GM21717 (cell line): ENCODE results near the gene B9D1.

Experiments
- ATAC-seq: cut with Tn5 transposase; IDR thresholded peaks from one replicate; pipeline ENCODE4 v1.9.1; 2021; ENCODE audit warnings: mild to moderate bottlenecking, moderate library complexity; ENCODE audit not compliant: unreplicated experiment

The B9D1 gene

DNA sequence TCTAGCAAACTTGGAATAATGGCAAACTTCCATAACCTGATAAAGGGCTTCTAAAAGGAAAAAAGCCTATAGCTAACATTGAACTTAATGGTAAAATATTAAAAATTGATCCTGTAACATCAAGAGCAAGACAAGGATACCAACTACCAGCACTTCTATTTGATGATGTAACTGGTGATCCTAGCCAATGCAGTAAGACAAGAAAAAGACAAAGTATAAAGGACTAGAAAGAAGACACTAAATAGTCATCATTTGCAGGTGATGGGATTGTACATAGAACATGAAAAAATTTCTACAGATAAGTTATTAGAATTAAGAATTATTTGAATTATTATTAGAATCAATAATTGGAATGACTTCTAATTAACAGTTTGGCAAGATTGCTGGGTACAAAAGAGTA lies 37.0 kb downstream of the B9D1 start:
- ATAC-seq = no peak

DNA sequence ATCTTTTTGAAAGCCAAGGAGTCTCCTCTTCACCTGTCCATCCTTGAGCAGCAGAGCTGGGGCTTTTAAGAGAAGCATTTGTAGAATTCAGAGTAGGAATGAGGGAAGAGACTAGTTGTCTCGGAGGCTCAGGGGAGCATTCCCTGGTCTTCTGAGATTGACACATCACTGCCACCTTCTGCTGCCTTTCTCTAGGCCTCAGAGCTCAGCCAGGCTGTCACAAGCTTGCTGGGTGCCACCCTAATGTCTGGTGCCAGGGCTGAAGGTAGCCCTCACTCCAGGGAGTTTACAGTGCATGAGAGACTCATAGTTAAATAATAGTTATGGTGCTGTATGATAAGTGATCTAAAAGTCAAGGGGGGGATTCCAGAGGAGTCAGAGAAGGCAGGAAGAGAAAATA lies 39.7 kb downstream of the B9D1 start:
- no peak for ATAC-seq

DNA sequence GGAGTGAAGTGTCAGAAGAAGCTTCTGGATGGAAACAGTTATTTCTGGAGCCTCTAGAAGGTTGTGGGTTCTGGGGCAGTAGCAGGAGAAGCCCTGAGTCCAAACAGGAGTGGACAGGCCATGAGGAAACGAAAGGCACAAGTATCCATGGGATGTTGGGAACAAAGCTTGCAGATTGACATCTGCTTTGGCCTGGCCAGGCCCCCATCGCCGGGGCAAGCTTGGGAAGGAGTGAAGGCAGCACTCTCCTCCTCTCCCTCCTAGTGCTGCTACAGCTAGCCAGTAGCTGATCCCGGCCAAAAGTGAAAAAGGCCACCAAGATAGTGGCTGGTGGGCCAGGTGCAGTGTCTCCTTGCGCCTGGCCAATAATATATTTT lies 40.4 kb downstream of the B9D1 start:
- no peak for ATAC-seq

DNA sequence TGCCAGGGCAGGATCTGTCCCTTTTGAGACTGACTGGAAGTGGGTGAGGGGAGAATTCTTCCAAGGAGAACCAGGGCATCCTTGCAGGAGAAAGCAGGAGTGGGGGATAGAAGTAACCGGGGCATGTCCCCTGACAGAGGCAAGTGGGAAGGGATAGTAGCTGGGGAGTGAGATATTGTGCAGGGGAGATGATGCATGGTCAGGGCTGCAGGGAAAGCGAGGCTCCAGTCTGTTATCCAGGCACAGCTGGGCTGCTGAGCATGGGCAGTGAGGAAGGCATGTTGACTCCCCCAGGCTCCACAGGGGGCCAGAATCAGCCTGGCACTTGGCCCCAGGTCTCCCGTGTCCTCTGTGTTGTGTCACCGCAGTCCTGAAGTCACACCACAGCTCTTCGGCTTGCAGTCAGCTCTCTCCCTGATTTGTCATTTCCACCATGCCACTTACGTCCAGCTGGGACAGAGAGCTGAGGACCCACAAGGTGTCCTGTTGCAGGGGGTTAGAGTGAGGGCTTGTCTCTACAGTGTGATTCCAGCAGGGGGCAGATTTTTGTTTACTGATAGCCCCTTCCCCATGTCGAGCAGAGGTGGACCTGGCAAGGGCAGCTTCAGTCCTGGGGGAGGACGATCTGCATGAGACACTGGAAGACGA lies 40.9 kb downstream of the B9D1 start:
- no peak for ATAC-seq

DNA sequence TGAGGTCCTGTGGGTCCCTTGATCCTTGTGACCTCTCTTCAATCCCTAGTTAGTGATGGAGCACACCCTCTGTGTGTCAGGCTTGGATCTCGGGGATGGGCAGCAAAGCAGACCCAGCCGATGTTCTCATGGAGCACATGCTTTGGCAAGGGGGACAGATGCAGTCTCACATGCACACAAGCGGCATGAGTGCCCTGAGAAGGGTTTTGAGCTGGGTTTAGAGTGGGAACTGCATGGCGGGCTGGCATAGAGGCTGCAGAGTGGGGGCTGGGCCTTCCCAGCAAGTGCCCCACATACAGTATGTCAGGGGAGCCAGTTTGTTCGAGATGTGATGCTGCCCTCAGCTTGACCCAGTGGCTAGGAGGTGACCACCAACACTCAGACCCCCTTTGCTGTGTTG lies 41.6 kb downstream of the B9D1 start:
- ATAC-seq = no peak

DNA sequence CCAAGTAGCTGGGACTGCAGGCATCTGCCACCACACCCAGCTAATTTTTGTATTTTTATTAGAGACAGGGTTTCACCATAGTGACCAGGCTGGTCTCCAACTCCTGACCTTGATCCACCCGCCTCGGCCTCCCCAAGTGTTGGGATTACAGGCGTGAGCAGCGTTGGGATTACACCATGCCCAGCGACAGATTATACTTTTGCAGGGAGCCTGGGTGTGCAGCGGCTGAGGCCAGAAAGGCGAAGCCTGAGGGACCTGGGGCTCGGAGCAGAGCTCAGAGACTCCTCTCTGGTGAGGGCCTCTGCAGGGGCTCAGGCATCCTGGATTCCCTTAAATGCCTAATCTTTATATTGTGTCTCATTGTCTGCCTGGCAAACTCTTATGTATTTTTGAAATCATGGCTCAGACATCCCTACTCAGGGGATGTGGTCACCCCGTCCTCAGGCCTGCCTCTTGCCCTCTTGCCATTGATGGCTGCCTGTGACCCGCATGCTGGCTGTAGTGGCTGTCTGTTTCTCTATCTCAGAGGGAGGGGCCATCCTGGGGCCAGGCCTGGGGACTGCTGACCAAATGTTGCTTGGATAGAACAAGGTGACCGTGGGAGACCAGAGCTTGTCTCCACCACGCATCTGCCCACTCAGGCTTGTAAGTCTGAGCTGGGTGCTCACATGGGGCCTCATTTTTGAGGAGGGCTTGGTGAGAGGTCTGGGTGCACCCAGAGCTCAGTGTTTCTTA lies 42.6 kb downstream of the B9D1 start:
- no peak for ATAC-seq

DNA sequence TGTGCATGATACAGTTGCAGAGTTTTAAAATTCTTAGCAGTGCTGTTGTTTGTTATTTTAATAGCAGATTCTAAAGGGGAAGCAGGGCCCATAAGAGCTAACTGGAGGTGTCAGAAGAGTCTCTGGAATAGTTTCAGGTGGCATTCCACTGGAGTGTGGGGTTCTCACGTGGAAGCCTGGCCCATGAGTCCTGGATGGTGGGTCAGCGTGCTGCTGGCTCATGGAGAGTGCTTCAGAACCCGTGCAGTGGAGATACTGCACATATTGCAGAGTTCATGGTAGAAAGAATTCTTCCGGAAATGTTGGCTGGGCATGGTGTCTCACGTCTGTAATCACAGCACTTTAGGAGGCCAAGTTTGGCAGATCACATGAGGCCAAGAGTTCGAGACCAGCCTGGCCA lies 43.9 kb downstream of the B9D1 start:
- ATAC-seq = no peak

DNA sequence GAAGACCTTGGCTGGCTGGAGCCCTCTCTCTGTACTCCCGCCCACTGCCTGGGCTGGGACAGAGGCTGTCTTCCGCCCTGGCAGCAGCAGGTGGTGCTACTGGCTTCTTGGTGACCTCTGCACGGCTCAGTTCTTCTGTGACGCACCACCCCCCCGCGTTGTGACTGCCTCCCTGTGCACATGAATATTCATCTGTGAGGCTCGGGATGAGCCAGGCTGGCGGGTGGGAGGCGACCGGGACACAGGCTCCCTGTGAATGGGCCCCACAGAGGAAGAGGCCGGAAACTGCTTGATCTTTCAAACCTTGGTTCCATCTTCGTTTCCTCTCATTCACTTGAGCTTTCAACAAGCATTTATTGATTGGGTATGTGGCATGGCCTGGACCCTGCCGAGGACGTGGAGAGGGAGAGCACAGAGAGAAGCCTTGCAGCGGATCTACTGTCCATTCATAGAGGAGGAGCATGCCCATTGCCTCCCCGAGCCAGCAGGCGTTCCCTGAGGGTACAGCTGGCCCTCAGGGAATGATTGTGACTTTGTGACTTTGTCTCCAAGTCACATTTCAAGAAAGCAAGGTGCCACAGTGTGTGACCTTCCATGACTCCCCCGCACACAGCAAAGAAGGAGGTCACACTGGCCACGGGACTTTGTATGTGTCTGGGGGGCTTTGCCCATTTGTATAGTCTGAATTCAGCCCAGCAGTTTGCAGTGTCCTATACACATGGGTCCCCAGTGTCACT lies 45.0 kb downstream of the B9D1 start:
- no peak for ATAC-seq

DNA sequence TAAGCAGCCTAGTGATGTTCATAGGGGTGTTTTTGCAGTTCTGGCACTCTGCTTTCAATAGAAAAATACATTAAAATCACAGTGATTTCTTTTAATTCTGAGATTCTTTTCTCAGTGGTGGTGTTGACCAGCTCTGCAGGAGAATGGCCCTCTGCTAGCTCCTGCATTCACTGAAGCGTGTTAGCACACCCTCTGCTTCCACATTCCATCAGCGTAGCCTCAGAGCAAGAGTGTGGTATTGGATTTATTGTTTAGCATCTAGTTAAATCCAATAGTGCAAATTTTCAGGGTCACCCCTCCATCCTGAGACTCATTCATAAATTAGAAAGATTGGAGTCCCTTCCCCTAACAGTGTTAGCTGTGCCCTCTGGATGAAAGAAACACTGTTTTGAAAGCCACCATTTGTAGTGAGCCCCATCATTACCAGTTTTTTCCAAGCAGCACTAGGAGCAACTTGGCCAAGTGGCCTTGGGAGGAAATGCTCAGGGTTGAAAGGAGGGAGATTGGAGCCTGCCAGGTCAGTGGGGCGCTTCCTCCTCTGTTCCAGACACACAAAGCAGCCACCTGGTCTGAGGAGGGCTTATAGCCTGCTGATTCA lies 45.7 kb downstream of the B9D1 start:
- ATAC-seq = no peak

DNA sequence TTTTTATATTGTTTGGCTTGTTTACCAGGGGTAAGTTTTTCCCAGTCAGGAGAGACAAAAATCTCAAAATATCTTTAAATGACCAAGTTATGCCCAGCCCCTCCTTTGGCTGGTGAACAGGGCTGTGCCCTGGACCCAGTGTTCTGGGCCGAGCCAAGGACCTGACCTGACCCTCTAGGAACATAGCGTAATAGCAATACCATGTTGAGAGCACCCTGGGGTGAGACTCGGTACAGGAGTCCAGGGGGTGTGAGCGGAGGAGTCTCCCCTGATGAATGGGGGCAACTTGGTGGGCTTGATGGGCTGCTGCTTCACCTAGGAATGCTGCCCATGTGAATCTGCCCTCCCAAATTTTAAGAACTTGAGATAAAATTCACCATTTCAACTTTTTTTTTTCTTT lies 47.4 kb downstream of the B9D1 start:
- ATAC-seq = no peak

DNA sequence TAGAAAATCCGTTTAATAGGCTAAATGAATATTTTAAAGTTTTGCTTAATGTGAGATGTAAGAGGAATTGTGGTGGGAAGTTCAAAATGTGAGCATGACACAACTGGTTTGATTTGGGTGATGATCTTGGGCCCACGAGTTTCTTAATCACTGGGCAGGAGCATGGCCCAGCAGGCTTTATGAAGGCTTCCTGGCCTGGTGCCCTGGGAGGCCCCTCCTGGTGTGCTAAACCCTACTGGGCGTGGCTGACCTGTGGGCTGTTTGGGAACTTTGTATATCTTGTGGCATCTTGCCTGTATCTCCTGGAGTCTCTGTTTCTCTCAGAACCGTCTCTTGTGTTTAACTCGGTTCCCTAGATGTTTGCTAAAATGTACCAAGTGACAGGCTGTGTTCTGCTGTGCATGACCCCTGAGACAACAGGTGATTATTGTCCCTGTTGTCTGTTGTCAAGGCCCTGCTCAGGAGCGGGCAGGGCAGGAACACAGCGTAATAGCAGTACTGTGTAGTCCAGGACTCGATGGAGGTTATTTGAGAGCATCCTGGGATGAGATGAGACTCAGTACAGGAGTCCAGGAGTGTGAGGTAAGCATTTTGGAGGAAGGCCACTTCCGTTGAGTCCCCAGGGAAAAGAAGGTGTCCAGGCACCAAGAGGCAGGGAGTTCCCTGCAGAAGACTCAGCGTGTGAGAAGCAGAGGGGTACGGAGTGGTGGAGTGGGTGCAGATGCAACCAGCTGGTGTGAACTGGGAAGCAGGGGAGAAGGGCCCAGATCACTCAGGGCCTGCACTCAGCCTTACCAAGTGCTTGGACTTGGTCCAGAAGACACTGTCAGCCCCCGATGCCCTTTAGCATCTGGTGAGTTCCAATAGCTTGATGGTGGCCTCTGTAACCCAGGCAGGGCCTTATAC lies 48.5 kb downstream of the B9D1 start:
- ATAC-seq = no peak

DNA sequence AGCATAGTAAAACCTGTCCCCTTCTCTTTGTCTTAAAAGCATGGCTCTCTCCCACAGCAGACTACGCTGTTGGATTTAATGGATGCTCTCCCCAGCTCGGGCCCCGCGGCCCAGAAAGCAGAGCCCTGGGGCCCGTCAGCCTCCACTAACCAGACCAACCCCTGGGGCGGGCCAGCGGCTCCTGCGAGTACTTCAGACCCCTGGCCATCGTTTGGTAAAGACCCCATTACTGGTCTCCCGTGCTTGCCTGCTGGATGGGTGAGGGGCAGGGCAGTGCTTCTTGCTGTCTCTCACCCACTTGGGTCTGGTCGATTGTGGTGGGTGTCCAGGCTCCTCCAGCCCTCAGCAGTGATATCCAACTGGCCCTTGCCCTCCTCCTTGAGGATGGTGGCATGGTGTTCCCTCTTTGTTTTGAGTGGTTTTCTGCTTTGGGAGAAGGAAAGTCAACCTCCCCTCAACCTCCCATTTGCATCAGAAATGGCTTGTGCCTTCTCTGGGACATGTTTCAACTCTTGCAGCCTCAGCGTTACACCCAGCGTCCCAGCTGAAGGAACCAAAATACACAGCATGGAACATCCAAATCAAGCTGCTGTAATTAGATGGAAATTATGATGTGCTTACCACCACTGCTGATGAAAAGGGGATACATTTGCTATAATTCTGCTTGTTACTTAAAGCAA lies 49.3 kb downstream of the B9D1 start:
- ATAC-seq = no peak

DNA sequence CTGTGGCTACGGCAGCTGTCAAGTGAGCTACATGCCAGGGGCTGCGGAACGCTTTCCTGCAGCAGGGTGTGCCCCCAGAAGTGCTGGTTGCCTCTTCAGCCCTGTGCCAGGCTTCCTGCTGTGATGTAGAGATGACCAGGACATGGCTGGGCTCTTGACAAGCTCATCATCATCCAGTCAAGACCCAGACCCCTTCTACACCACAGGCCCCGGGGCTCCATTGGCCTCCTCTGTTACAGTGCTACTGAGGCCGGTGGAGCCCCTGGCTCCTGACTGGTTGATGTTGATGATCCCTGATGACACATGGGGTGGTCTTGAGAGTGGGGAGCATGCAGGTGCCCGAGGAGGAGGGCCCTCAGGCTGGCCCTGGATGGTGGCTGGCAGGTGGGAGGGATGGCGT lies 50.1 kb downstream of the B9D1 start:
- no peak for ATAC-seq

DNA sequence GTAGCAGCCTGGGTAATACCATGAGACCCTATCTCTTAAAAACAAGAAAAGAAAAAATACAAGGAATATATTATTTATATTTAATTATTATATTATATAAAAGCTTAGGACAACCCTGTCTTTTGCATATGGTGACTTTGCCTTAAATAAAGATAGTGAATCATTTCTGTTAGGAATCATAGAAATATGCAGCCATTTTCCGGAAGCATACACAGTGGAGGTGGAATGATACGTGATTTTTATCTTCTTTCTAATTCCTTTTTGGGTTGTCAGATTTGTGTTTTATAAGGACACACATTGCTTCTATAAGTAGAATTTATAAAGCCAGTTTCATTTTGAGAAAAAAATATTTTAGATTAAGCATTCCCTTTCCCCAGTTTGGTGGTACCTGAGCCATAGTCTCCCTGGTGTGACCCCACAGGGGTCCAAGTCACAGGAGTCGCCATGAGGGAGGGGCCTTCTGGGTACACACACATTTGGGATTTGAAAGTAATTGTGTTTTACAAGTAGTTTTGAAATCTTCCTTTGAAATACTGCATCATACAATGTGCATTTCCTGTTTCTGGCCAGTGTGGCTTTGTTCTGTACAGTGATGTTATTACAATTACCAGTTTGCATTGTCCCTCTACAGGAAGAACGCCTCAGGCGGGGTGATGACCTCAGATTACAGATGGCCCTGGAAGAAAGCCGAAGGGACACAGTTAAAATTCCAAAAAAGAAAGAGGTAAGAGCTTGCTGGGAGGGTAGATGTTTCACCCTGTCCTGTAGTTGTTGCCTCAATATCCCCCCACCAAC lies 50.9 kb downstream of the B9D1 start:
- no peak for ATAC-seq

DNA sequence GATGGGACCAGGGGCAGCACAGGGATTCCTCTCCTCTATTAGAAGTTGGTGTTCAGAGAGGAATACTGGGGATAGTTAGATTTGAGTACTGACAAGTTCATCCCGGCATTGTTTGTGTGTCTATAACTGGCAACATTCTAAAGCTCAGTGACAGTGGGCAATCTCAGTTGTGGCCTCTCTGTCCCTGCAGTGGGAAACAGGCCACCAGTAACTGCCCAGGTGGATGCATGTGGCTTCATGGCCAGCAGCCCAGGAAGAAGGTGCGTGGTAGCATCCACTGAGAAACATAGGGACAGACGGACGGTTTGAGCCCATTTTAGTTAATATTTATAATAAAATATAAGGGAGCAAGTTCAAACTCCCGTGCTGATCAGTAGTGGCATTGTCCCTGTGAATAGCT lies 51.5 kb downstream of the B9D1 start:
- ATAC-seq = no peak

DNA sequence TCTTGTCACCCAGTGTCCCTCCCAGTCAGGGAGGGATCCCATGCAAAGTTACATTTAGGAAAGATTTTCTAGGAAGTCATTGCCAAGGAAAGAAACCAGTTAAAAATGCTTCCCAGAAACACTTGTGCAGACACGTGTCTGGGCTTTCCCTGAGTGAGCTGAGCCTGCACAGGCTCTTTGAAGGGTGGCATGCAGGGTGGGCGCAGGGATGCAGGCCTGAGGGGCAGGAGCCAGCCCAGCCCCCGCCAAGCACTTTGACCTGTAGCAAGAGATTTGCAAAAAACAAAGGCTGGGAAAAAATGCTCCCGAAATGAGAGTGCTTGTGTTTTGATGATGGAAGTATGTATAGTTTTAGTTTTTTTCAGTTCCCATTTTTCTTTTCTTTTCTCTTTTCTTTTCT lies 52.4 kb downstream of the B9D1 start:
- no peak for ATAC-seq

DNA sequence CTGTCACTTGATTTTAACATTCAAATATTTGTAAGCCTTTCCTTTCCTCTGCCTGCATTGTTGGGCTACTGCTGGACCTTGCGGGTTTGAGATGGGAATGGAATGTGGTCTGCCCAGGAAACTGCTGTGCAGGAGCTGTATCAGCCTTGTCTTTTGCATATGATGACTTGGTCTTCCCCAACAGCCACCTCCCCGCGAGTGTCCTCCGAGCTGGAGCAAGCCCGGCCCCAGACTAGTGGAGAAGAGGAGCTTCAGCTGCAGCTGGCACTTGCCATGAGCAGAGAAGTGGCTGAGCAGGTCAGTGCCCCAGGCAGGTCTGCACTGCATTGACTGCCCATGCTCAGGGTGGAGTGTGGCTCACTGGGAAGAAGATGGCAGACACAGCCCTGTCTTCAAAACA lies 52.8 kb downstream of the B9D1 start:
- ATAC-seq = no peak

DNA sequence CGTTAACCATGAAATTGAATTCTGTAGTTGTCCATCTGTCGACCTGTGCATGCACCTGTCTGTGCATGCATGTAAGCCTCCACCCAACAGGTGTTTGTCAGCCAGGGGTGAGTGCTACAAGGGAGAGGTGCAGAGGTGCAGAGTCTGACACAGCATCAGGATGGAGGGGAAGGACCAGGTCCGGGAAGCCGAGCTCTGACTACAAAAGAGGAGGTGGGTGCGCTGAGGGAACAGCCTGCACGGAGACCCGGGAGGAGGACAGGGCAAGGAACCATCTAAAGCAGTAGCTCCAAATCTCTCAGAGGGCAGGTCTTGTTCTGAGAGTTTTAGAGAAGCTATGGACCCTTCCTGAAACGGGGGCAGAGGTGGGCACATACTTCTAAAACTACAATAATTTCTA lies 54.1 kb downstream of the B9D1 start:
- ATAC-seq = no peak

DNA sequence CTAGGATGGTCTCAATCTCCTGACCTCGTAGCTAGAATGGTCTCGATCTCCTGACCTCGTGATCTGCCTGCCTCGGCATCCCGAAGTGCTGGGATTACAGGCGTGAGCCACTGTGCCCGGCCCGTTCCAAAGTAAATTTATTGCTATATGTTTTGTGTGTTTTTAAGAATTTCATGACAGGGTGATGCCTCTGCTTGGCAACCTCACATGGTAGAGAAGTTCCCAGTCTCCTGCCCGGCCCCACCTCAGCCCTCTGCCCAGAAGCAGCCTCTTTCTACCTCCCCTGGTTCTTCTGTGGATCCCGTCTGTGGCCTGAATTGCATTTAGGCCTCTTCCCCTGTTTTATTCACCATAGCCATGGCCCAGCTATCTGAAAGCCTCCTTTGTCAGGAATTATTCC lies 55.0 kb downstream of the B9D1 start:
- ATAC-seq = no peak
